ENCODE measurements around the gene ELAC1.

GRCh38 chr18:51028201-51028805 lies 60.5 kb downstream of the ELAC1 start:
- TF ChIP-seq EZH2 (IDR thresholded peaks at IDR 0.05) (no peak), CTCF (IDR thresholded peaks at IDR 0.05) (no peak)
